ENCODE data around the gene WDHD1.
"Not testable (repeated sequence)": the region's sequence is repeated elsewhere in the genome, so short reads cannot be mapped to it uniquely, and the experiment has no call there.

WDHD1 gene

DNA sequence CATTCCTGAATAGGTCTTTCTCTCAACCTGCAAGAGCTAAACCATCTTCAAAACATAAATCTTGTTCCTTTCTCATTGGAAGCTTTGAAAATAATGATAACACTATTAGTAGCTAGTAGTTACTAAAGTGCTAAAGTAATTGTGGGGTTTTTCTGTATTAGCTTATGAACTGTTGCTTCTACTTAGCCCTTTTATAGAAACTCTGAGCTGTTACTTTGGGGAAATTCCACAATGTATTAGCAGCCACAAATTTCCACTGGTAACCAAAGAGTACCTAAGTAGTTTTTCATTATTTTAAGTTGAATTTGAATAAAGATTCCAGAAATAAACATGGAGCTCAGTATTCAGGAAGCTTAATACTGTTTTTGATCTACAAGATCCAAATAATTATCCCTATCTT lies 18.2 kb upstream of the WDHD1 start:
- no peak for DNase-seq (ENCODE audit: low spot score)

DNA sequence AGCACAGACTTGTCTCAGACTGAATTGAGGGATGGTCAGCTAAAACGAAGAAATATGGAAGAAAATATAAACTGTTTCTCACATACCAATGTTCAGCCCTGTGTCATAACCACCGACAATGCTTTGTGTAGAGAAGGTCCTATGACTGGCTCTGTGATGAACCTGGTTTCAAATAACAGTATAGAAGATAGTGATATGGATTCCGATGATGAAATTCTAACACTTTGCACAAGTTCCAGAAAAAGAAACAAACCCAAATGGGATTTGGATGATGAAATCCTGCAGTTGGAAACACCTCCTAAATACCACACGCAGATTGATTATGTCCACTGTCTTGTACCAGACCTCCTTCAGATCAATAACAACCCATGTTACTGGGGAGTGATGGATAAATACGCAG lies 16.6 kb upstream of the WDHD1 start:
- no peak for DNase-seq (ENCODE audit: low spot score)

GRCh38 chr14:55038708-55039107 lies 11.8 kb upstream of the WDHD1 start:
- no peak for DNase-seq (ENCODE audit: low spot score)

DNA sequence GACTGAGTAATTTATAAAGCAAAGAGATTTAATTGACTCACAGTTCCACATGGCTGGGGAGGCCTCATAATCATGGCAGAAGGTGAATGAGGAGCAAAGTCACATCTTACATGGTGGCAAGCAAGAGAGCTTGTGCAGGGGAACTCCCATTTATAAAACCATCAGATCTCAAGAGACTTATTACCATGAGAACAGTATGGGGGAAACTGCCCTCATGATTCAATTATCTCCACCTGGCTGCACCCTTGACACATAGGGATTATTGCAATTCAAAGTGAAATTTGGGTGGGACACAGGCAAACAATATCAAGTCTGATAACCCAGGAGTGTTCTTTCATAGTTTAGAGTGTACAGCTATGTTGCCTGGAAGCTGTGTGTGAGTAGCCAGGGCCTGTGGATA lies 11.1 kb upstream of the WDHD1 start:
- not testable (repeated sequence) for DNase-seq (ENCODE audit: low spot score)

GRCh38 chr14:55031190-55031589 lies 4.3 kb upstream of the WDHD1 start:
- DNase-seq (ENCODE audit: low spot score): no peak

GRCh38 chr14:55028476-55028875 lies 1.6 kb upstream of the WDHD1 start:
- DNase-seq (ENCODE audit: low spot score): no peak

GRCh38 chr14:55028066-55028465 lies 1.2 kb upstream of the WDHD1 start:
- DNase-seq (ENCODE audit: low spot score): no peak

- DNase-seq (ENCODE audit: low spot score): no peak
These were observed 482 bp downstream of the WDHD1 start for GRCh38 chr14:55026441-55026792.

DNA sequence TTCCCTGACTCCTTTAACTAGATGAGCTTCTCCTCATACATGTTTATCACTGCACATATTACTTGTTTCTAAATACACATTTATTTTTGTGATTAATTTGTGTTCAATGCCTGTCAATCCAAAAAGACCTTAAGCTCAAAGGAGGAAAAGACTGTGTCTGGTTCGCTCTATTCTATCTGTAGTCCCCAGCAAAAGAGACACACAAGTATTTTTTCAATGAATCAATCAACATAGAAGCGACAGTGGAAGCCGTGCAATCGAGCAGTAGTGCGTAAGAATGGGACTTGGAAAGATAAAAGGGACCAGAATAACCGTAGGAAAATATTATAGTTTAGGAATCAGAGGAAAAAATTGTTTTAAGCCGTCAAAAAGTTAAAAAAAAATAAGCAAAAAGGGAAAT lies 951 bp downstream of the WDHD1 start:
- DNase-seq (ENCODE audit: low spot score): no peak

- DNase-seq (ENCODE audit: low spot score): not testable (repeated sequence)
These were observed 2.5 kb downstream of the WDHD1 start for GRCh38 chr14:55024365-55024764.

GRCh38 chr14:55019968-55020554 lies 6.8 kb downstream of the WDHD1 start:
- DNase-seq (ENCODE audit: low spot score): no peak

DNA sequence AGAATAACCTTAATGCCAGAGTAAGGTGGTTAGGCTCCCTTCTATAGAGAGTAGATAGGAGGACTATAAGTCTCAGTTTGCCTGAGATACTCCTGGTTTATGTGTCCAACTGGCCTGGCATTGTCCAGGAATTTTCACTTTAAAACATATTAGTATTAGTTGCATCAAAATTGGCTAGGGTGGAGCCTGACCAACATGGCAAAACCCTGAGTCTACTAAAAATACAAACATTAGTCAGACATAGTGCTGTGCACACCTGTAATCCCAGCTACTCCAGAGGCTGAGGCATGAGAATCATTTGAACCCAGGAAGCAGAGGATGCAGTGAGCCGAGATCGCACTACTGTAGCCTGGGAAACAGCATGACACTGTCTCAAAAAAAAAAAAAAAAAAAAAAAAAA lies 11.9 kb downstream of the WDHD1 start:
- no peak for DNase-seq (ENCODE audit: low spot score)

DNA sequence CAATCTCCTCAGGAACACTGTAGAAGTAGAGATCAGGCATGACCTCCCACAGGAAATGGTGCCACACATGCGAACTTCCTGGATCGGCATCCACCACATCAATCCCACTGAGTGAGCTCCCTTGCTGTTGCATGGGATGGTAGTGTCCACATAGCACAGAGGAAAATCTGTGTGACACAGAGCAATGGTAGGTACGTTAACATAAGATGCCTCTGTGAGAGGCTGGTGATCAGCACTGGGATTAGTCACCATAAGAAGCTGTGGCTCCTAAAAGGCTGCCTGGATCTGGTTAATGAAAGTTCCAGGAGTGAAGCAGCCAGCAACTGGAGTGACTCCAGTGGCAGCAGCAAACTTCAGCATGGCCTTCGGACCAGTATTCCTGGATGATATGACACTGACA lies 21.8 kb downstream of the WDHD1 start:
- DNase-seq (ENCODE audit: low spot score): no peak

DNA sequence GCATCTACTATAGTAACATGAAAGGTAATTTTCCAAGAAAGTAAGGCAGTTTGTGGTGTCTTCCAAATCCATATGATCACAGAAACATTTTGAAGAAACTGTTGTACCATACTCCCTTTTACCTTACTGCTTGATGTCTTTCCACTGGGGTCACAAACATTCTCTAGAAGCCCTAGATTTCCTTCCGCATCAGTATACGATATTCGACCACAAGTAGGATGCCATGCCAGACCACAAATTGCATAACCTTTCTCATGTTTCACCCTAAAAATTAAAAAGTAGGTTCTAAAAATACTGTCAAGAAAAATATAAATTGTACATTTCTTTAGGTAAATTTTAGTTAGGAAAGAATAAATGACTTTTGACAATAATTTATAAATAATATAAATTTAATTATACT lies 26.5 kb downstream of the WDHD1 start:
- no peak for DNase-seq (ENCODE audit: low spot score)

- no peak for DNase-seq (ENCODE audit: low spot score)
These were observed 41.7 kb downstream of the WDHD1 start for GRCh38 chr14:54985156-54985555.

- DNase-seq (ENCODE audit: low spot score): peak; percentile 43
These were observed 45.2 kb downstream of the WDHD1 start for GRCh38 chr14:54981698-54982097.

DNA sequence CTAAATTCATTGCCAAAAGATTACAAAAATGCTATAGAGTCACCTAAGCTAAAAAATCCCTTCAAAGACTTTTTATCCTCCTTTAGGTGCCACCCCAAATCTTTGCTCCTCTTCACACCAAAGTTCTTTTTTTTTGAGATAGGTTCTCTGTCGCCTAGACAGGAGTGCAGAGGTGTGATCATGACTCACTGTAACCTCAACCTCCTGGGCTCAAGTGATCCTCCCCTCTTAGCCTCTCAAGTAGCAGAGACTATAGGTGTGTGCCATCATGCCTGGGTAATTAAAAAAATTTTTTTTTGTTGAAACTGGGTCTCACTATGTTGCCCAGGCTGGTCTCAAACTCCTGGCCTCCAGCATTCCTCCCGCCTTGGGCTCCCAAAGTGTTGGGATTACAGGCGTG lies 47.9 kb downstream of the WDHD1 start:
- DNase-seq (ENCODE audit: low spot score): no peak

GRCh38 chr14:54976316-54976715 lies 50.6 kb downstream of the WDHD1 start:
- no peak for DNase-seq (ENCODE audit: low spot score)

- no peak for DNase-seq (ENCODE audit: low spot score)
These were observed 51.0 kb downstream of the WDHD1 start for GRCh38 chr14:54975856-54976255.

GRCh38 chr14:54974788-54975414 lies 52.0 kb downstream of the WDHD1 start:
- DNase-seq (ENCODE audit: low spot score): no peak

DNA sequence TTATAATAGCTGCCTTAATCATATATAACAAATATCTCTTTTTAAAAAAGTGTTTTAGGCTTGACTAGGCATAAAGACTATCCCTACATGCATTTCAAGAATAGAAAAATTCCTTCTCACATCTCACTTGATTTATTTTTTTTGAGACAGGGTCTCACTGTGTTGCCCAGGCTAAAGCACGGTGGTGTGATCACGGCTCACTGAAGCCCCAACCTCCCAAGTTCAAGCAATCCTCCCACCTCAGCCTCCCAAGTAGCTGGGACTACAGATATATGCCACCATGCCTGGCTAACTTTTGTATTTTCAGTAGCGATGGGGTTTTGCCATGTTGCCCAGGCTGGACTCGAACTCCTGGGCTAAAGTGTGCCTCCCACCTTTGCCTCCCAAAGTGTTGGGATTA lies 59.4 kb downstream of the WDHD1 start:
- DNase-seq (ENCODE audit: low spot score): no peak

GRCh38 chr14:54955143-54955542 lies 71.8 kb downstream of the WDHD1 start:
- no peak for DNase-seq (ENCODE audit: low spot score)

GRCh38 chr14:54953609-54954008 lies 73.3 kb downstream of the WDHD1 start:
- not testable (repeated sequence) for DNase-seq (ENCODE audit: low spot score)

GRCh38 chr14:54952803-54953202 lies 74.1 kb downstream of the WDHD1 start:
- not testable (repeated sequence) for DNase-seq (ENCODE audit: low spot score)

All from hematopoietic multipotent progenitor cell treated with erythropoietin and hydrocortisone succinate and interleukin-3 and kit ligand, for 17 days (in vitro differentiated cells).